ENCODE measurements around the gene DLGAP1.

The DLGAP1 gene

DNA sequence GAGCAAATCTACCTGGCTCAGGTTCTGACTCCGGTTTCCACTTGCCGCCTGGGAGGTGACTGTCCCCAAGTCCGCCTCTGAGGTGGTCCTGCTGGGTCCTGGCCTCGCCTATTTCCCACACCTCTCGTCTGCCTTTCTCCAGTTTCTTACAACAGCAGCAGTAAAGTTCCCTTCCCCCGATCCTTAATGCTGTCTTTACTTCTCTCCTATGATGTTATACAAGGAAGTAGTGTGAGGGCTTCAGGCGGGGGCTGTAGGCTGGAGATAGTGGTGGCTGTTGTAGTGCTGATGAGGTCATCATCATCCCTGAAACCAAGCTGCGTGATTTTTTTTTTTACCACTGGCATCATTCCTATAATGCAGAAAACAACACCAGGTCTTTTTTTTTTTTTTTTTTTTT is 986.3 kb downstream of the DLGAP1 start:
- DNase-seq (ENCODE audit: low read depth in 2 of 2) = no peak

- DNase-seq (ENCODE audit: low read depth in 2 of 2) = no peak
These were observed 986.9 kb downstream of the DLGAP1 start for GRCh38 chr18:3468066-3468705.

DNA sequence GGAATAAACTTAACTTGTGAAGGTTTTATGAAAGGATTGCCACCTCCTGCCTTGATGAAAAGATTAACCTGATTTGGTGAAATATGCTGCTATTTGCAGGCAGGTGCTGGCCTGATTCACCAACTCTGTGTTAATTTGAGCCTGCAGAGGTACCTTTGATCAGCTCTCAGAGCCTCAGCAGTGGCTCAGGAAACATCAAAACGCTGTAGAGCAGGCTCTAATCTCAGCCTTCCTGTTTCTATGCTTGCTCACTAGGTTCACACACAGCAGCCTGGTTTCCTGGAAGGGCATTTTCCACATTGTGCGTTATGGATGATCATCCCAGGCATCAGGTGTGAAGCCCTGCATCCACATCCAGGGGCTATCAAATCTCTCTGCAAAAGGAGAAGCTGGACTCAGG is 988.2 kb downstream of the DLGAP1 start:
- DNase-seq (ENCODE audit: low read depth in 2 of 2) = no peak

- no peak for DNase-seq (ENCODE audit: low read depth in 2 of 2)
These were observed 989.1 kb downstream of the DLGAP1 start for GRCh38 chr18:3466045-3466444.

- DNase-seq (ENCODE audit: low read depth in 2 of 2) = no peak
These were observed 992.1 kb downstream of the DLGAP1 start for GRCh38 chr18:3463051-3463450.

DNA sequence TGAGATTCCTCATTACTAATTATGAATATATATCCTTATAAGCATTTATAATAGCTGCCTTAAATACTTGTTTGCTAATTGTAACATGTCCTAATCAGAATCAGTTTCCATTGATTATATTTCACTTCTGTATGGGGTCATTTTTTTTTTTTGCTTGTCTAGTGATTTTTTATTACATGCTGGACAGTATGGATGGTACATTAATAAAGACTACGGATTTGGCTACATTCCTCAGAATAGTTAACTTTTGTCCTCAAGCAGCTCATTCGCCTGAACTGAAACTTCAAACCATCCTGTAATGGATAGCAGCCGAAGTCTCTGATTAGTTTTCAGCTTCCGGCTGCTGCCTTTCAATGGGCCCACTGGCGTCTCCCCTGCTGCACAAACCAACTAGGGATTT is 993.4 kb downstream of the DLGAP1 start:
- no peak for DNase-seq (ENCODE audit: low read depth in 2 of 2)

DNA sequence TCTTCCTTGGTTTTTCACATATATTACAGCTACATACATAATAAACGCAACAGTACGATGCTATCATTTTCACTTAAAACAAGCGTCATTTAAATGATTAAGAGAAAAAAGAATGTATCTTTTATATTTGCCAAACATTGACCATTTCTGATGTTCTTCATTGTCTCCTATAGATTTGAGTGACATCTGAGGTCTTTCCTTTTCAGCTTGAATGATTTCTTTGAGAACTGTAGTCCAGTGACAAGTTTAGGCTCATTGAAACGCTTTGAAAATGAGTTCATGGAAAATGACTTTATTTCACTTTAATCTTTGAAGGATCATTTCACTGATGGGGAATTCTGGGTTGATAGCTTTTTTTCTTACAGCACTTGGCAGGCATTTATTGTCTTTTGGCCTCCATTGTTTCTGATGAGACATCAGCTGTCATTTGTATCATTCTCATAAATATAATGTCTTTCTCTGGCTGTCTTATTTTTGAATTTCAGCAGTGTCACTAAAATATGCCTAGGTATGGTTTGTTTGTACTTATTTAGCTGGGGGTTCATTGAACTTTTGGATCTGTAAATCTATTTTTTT is 994.2 kb downstream of the DLGAP1 start:
- no peak for DNase-seq (ENCODE audit: low read depth in 2 of 2)

GRCh38 chr18:3458952-3459853 is 995.9 kb downstream of the DLGAP1 start:
- DNase-seq (ENCODE audit: low read depth in 2 of 2) = no peak

GRCh38 chr18:3458378-3458777 is 996.7 kb downstream of the DLGAP1 start:
- no peak for DNase-seq (ENCODE audit: low read depth in 2 of 2)

GRCh38 chr18:3457261-3457724 is 997.8 kb downstream of the DLGAP1 start:
- no peak for DNase-seq (ENCODE audit: low read depth in 2 of 2)

- DNase-seq (ENCODE audit: low read depth in 2 of 2) = no peak
These were observed 998.4 kb downstream of the DLGAP1 start for GRCh38 chr18:3456686-3457069.

GRCh38 chr18:3455907-3456685 is 999.0 kb downstream of the DLGAP1 start:
- DNase-seq (ENCODE audit: low read depth in 2 of 2) = no peak

DNA sequence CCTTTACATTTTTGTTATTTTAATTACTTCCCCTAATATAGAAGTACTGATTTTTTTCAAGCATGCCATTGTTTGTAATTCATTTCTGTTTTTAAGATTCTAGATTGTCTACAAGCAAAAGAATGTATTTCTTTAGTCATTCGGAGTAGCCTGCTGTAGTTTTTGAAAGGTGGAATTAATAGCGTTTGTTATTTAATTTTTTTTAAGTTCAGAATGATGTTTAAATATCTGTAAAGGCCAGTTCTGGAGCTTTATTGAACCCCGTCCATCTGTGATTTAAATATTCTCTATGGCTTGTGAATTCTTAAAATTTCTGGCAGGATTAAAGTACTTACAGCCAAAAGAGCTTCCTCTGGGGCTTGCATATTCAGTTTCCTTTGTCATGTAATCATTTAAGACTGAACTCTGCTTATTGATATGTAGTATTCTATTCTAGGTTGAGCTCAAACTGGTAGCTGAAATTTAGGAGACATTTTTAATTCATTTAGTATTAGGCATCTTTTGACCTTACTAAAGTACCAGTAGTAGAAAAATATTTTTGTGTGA is 999.9 kb downstream of the DLGAP1 start:
- no peak for DNase-seq (ENCODE audit: low read depth in 2 of 2)

GRCh38 chr18:3454365-3455089 is 1000.6 kb downstream of the DLGAP1 start:
- DNase-seq (ENCODE audit: low read depth in 2 of 2) = no peak

DNA sequence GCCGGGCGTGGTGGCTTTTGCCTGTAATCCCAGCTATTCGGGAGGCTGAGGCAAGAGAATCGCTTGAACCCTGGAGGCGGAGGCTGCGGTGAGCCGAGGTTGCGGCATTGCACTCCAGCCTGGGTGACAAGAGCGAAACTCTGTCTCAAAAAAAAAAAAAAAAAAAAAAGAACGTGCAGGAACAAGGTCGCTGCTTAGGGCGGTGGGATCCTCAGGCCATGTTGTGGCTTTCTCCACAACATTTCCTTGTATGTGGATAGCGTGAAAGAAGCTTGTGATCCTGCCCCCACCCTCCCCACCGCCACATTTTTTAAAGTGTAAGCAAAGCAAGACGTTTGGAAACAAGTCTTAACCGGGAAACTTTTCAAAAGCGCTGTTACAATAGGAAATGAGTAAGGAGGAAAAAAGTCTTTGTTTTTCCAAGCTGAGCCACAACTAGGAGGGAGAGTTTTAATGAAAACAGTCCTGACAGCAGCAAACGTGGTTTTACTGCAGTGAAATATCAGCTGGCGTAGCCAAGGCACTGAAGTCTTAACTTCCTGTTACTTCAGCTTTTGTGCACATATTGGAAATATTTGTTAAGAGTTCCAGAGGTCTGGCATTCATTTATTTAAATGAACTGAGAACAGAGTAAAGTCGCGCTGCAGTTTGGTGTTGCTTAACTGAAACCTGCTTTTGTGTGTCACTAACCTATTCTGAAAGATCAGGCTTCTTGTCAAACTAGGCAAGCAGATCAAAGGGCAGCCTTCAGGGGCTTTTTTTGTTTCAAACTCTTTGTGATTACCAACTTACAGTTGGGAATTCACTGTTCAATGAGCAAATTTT is 1001.4 kb downstream of the DLGAP1 start:
- no peak for DNase-seq (ENCODE audit: low read depth in 2 of 2)

DNA sequence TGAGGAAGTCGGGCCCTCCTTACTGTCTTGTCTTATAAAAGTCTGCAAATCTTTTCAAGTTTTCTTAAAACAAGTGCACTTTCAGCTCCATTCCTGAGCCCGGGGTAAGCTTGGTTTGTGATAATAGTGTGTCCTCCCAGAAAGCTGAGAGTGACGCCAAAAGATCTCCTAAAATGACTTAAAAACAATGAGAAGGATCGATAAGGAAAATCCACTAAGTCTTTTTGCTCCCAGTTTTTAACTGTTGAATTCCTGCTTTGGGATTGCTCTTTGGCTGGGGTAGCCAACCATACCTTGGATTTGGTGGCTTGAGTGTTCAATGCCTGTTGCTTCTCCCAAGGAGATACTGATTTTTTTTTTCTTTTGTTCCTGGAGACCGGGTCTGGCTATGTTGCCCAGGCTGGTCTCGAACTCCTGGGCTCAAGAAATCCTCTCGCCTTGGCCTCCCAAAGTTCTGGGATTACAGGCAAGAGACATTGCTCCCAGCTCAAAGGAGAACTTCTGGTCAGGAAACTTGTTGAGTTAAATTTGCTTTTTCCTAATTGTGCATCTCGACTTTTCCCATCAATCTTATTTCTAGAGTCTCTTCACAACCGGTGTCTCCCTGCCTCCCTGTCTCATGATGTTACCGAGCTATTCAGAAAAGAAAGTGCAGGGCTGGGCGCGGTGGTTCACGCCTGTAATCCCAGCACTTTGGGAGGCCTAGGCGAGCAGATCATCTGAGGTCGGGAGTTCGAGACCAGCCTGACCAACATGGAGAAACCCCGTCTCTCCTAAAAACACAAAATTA is 1002.2 kb downstream of the DLGAP1 start:
- no peak for DNase-seq (ENCODE audit: low read depth in 2 of 2)

GRCh38 chr18:3451989-3452749 is 1002.9 kb downstream of the DLGAP1 start:
- DNase-seq (ENCODE audit: low read depth in 2 of 2) = peak in 1 of 2 donors; percentile 11

GRCh38 chr18:3451183-3451988 is 1003.7 kb downstream of the DLGAP1 start:
- peak; percentile 77 to 85 for DNase-seq (ENCODE audit: low read depth in 2 of 2)

All from stimulated activated CD8-positive, alpha-beta memory T cell treated with anti-CD3 and anti-CD28 coated beads, Interleukin-15, amount 100 ng/mL, for 4 hours (primary cell).